ENCODE results near the gene IQCC. TPM values are rescaled to one million over a fixed set of nuclear protein-coding genes. Genes with fewer than 3 reads are reported as not detected.

IQCC gene
- total RNA-seq (2013) = 0.44 TPM
- under 1 TPM; 0.18 to 0.31 (median 0.28) TPM for polyA plus RNA-seq
- 0.14 and 0.16 TPM in 2 replicates for polyA minus RNA-seq
- 0 to 1.6 (median 0.27) reads per million in 11 experiments for total RNA-seq

GRCh38 chr1:32205401-32206370, at the start of gene IQCC:
TSS of gene IQCC (plus strand) at chr1:32205671. CDS start at chr1:32205682, 11 bp downstream.
- H3K9ac ChIP-seq (ENCODE audit: insufficient read depth, low read length, poor library complexity, severe bottlenecking) = peak within 1 kb of the TSS; percentile 70
- no peaks in the 10 kb centered on the region for H3K27me3 ChIP-seq (ENCODE audit: control insufficient read depth in 2 of 2, insufficient read depth in 2 of 2, low read length in 2 of 2)
- H3K4me3 ChIP-seq (replicated peaks in 1 of 3; ENCODE audit: low read depth in 2 of 3, low read length in 3 of 3) = peak within 1 kb of the TSS; percentile 44 to 84 (median 68)
- no peaks in the 10 kb centered on the region for H3K36me3 ChIP-seq (replicated peaks in 1 of 2; ENCODE audit: control insufficient read depth in 1 of 2, insufficient read depth in 2 of 2, low read length in 2 of 2)
- Mint-ChIP-seq H3K36me3 (no peaks in the 10 kb centered on the region), H3K4me1 (peaks cover 31% of the 10 kb centered on the region), H3K27me3 (ENCODE audit: low read depth in 3 of 3) (peaks cover 3 to 7% (median 6%) of the 10 kb centered on the region in 3 donors), H3K4me3 (peak within 1 kb of the TSS; percentile 84 to 90), H3K27ac (peak within 1 kb of the TSS; percentile 37 to 90 (median 77)), H3K9me3 (peaks cover 0 to 1% (median 0%) of the 10 kb centered on the region in 7 donors)
- H3K9me3 ChIP-seq (replicated peaks in 1 of 2; ENCODE audit: control insufficient read depth in 1 of 2, insufficient read depth in 1 of 2, low read length in 2 of 2) = no peaks in the 10 kb centered on the region
- H4K20me1 ChIP-seq (ENCODE audit: insufficient read depth, low read length) = no peaks in the 10 kb centered on the region
- under 1% methylated on average over 67 of the region's 77 CpGs for WGBS (ENCODE audit: insufficient coverage)
- H3K4me1 ChIP-seq (ENCODE audit: control insufficient read depth in 1 of 2, insufficient read depth in 2 of 2, low read length in 2 of 2) = peaks cover 28% of the 10 kb centered on the region in 2 donors
- intact Hi-C loops (cut with micrococcal nuclease) = no loop called here
- DNase-seq = peak; percentile 70 to 82 (median 81)
- peak within 1 kb of the TSS; percentile 94 for H3K4me2 ChIP-seq (replicated peaks; ENCODE audit: extremely low read depth, low read length, poor library complexity, severe bottlenecking)
- TF ChIP-seq CTCF (IDR thresholded peaks at IDR 0.05) = no peak
- H3K79me2 ChIP-seq (ENCODE audit: insufficient read depth, low read length) = no peaks in the 10 kb centered on the region
- peak within 1 kb of the TSS; percentile 92 for H2AFZ ChIP-seq (ENCODE audit: insufficient read depth, low read depth, low read length, poor library complexity, severe bottlenecking)
- H3K27ac ChIP-seq (ENCODE audit: low read depth in 1 of 2, low read length in 2 of 2) = peak within 1 kb of the TSS in 1 of 2 donors; percentile 54

- H3K36me3 ChIP-seq (replicated peaks in 1 of 2; ENCODE audit: control insufficient read depth in 1 of 2, insufficient read depth in 2 of 2, low read length in 2 of 2) = peaks cover 84 to 98% of the 10 kb centered on the region in 2 donors
- Mint-ChIP-seq H3K9me3 (no peaks in the 10 kb centered on the region), H3K4me1 (no peaks in the 10 kb centered on the region), H3K27ac (peak overlapping the region in 1 of 7 donors; percentile 42), H3K27me3 (ENCODE audit: low read depth in 3 of 3) (no peaks in the 10 kb centered on the region), H3K36me3 (peaks cover 88 to 98% of the 10 kb centered on the region in 2 donors), H3K4me3 (no peak overlapping the region)
- no peaks in the 10 kb centered on the region for H3K9me3 ChIP-seq (replicated peaks in 1 of 2; ENCODE audit: control insufficient read depth in 1 of 2, insufficient read depth in 1 of 2, low read length in 2 of 2)
- no peak overlapping the region for H3K4me3 ChIP-seq (replicated peaks in 1 of 3; ENCODE audit: low read depth in 2 of 3, low read length in 3 of 3)
- no peak for DNase-seq
- no peak overlapping the region for H2AFZ ChIP-seq (ENCODE audit: insufficient read depth, low read depth, low read length, poor library complexity, severe bottlenecking)
- no peak overlapping the region for H3K4me2 ChIP-seq (replicated peaks; ENCODE audit: extremely low read depth, low read length, poor library complexity, severe bottlenecking)
- no peaks in the 10 kb centered on the region for H3K27me3 ChIP-seq (ENCODE audit: control insufficient read depth in 2 of 2, insufficient read depth in 2 of 2, low read length in 2 of 2)
- intact Hi-C loops (cut with micrococcal nuclease) = no loop called here
- H3K27ac ChIP-seq (ENCODE audit: low read depth in 1 of 2, low read length in 2 of 2) = no peak overlapping the region
- H3K9ac ChIP-seq (ENCODE audit: insufficient read depth, low read length, poor library complexity, severe bottlenecking) = no peak overlapping the region
- TF ChIP-seq CTCF (IDR thresholded peaks at IDR 0.05) = no peak
- 67% methylated on average over 1 of the region's 3 CpGs for WGBS (ENCODE audit: insufficient coverage)
- peaks cover under 1% of the 10 kb centered on the region for H3K79me2 ChIP-seq (ENCODE audit: insufficient read depth, low read length)
- peaks cover 13% of the 10 kb centered on the region for H4K20me1 ChIP-seq (ENCODE audit: insufficient read depth, low read length)
- H3K4me1 ChIP-seq (ENCODE audit: control insufficient read depth in 1 of 2, insufficient read depth in 2 of 2, low read length in 2 of 2) = no peaks in the 10 kb centered on the region
These were observed 46.3 kb upstream of the IQCC start for GRCh38 chr1:32159189-32159588.
